ENCODE data around the gene CALML6.

Gene CALML6

DNA sequence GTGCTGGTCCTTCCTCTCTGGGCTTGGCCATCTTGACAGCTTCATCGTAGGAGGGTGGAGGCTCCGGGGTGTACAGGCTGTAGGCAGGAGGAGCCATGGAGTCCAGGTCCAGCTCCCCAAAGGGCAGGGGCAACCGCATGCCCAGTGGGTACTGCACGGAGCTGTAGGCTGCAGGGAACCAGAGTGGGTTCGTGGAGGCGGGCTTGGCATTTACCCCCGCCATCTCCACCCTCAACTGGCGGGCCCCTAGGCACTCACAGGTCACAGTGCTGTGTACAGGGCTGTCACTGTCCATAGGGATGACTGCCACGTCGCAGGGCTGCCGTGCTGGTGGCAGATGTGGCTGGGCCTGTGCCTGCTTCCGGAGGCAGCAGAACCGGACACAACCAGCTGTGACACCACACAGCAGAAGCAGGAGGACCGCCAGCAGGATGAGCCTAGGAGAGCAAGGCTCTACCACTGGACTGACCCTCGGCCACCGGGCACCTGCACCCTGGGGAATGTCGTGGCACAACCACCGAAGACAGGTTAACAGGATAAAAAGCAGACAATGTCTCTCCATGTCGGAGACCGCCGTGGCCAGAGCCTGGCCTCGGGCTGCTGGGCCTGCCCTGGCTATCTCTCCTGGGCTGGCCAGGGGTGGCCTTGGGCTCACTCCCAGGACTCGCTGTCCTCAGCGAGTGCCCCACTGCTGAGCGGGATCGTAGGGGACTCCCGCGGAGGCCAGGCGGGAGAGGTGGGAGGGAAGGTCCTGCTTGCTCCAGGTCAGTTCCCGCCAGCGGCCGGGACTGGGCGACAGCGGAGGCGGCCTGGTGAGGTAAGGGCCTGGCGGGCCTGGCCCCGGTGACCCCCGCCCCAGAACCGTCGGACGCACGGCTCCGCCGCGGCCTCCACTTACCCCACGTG is 3.2 kb downstream of the CALML6 start:
- TF ChIP-seq, protein P1, sequence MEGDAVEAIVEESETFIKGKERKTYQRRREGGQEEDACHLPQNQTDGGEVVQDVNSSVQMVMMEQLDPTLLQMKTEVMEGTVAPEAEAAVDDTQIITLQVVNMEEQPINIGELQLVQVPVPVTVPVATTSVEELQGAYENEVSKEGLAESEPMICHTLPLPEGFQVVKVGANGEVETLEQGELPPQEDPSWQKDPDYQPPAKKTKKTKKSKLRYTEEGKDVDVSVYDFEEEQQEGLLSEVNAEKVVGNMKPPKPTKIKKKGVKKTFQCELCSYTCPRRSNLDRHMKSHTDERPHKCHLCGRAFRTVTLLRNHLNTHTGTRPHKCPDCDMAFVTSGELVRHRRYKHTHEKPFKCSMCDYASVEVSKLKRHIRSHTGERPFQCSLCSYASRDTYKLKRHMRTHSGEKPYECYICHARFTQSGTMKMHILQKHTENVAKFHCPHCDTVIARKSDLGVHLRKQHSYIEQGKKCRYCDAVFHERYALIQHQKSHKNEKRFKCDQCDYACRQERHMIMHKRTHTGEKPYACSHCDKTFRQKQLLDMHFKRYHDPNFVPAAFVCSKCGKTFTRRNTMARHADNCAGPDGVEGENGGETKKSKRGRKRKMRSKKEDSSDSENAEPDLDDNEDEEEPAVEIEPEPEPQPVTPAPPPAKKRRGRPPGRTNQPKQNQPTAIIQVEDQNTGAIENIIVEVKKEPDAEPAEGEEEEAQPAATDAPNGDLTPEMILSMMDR (IDR thresholded peaks at IDR 0.05; ENCODE audit: low read length, missing control alignments): no peak
- peak overlapping the region; percentile 45 for H3K4me3 ChIP-seq (replicated peaks; ENCODE audit: low read depth, low read length)
- no peak for DNase-seq (ENCODE audit: low read depth)

- peak within 1 kb of the TSS; percentile 45 for H3K4me3 ChIP-seq (replicated peaks; ENCODE audit: low read depth, low read length)
- DNase-seq (ENCODE audit: low read depth): no peak
- TF ChIP-seq, protein P1 (IDR thresholded peaks at IDR 0.05; ENCODE audit: low read length, missing control alignments): no peak
These were observed 3.8 kb downstream of the CALML6 start, which contains the start of gene TMEM52 for GRCh38 chr1:1918901-1919303. Gene TMEM52, minus strand, starts transcription at chr1:1919279. Its CDS starts 14 bp downstream, at chr1:1919265.

GRCh38 chr1:1919304-1920056 is 4.4 kb downstream of the CALML6 start:
- peak overlapping the region; percentile 45 for H3K4me3 ChIP-seq (replicated peaks; ENCODE audit: low read depth, low read length)
- TF ChIP-seq, protein P1 (IDR thresholded peaks at IDR 0.05; ENCODE audit: low read length, missing control alignments): no peak
- DNase-seq (ENCODE audit: low read depth): peak; percentile 97

- TF ChIP-seq, protein P1 (IDR thresholded peaks at IDR 0.05; ENCODE audit: low read length, missing control alignments): no peak
- DNase-seq (ENCODE audit: low read depth): no peak
- no peak overlapping the region for H3K4me3 ChIP-seq (replicated peaks; ENCODE audit: low read depth, low read length)
These were observed 5.1 kb downstream of the CALML6 start for GRCh38 chr1:1920057-1920607.

DNA sequence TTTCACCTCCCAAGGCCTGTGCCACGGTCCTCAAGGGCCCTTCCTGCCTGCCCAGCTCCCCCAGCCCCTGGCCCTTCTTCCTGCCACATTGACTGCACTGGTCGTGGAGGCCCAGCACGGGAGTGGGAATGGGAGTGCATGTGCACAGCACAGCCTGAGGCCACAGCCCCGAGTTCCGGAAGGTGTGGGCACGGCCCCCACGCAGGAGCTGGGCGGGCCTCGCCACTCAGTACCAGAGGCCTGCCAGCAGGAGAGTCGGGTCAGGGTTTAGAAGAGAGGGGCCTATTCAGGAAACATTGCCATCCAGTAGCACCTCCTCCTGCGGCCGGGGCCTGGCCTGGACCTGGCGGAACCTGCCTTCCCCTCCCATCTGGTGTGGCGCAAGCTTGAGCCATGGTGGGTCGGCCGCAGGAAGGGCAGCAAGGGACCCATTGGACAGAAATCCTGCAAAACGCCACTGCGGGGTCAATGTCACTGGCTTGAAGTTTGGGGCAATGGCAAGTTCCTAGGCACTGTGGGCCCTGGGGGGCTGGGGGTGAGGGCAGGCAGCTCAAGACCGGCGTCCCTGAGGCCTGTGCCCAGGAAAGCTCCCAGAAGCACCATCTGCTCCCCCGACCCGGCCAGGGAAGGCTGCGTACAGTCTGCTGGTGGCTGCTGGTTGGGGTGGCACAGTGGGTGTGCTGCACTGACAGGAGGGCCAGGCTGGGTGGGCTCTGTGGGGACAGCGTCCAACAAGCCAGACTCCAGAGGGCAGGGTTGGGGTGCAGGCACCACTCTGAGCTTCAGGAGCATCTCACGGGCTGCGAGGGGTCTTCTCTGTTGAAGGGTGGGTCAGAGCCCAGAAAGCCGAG is 5.8 kb downstream of the CALML6 start:
- TF ChIP-seq, protein P1 (IDR thresholded peaks at IDR 0.05; ENCODE audit: low read length, missing control alignments): no peak
- H3K4me3 ChIP-seq (replicated peaks; ENCODE audit: low read depth, low read length): no peak overlapping the region
- DNase-seq (ENCODE audit: low read depth): no peak

- H3K4me3 ChIP-seq (replicated peaks; ENCODE audit: low read depth, low read length): no peak overlapping the region
- TF ChIP-seq, protein P1 (IDR thresholded peaks at IDR 0.05; ENCODE audit: low read length, missing control alignments): no peak
- no peak for DNase-seq (ENCODE audit: low read depth)
These were observed 6.4 kb downstream of the CALML6 start for GRCh38 chr1:1921459-1921862.

Measured in fibroblast of pulmonary artery (primary cell).